ENCODE data around the gene CALML6. TPM values are rescaled to one million over a fixed set of nuclear protein-coding genes. Genes with fewer than 3 reads are reported as not detected.

CALML6 gene
- total and polyA plus RNA-seq, 8 donors, result 0.39 to 4.4 (median 1.1) TPM

DNA sequence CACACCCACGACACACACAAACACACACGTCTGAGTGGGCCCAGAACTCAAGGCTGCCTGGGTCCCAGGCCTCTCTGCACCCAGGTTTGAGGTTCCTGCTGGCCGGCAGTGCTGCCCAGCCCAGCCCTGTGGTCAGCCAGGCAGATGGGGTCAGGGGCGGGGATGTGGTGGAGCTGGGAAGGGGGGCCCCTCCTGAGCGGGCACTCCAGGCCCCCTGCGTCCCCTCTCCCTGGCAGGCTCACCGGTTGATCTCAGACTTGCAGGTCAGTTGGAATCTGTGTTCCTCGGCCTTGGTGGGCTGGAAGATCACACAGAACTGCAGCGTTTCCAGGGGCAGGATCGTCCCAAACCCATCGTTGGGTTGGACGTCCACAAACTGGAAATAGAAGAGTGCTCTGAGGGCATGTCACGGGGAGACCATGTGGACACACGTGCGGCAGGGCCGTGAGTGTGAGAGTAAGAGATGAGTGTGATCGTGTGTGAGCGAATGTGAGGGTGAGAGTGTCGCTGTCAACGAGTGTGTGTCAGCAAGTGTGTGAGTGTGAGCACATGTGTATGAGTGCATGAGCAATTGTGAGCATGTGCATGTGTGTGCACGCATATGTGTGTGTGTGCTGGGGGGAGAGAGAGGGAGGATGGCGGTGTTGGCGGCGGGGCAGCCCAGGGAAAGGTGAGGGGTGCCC is 23.7 kb downstream of the CALML6 start:
- Histone ChIP-seq H3K36me3 (no peaks in the 10 kb centered on the region), H3K27ac (no peak overlapping the region), H3K4me3 (no peak overlapping the region), H3K4me1 (no peaks in the 10 kb centered on the region), H3K9me3 (no peaks in the 10 kb centered on the region), H3K27me3 (no peaks in the 10 kb centered on the region)
- TF ChIP-seq, protein P1, sequence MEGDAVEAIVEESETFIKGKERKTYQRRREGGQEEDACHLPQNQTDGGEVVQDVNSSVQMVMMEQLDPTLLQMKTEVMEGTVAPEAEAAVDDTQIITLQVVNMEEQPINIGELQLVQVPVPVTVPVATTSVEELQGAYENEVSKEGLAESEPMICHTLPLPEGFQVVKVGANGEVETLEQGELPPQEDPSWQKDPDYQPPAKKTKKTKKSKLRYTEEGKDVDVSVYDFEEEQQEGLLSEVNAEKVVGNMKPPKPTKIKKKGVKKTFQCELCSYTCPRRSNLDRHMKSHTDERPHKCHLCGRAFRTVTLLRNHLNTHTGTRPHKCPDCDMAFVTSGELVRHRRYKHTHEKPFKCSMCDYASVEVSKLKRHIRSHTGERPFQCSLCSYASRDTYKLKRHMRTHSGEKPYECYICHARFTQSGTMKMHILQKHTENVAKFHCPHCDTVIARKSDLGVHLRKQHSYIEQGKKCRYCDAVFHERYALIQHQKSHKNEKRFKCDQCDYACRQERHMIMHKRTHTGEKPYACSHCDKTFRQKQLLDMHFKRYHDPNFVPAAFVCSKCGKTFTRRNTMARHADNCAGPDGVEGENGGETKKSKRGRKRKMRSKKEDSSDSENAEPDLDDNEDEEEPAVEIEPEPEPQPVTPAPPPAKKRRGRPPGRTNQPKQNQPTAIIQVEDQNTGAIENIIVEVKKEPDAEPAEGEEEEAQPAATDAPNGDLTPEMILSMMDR (IDR thresholded peaks at IDR 0.05), result no peak
- 70 to 77% methylated on average over 24 of the region's 24 CpGs for WGBS, 2 donors
- DNase-seq (peak in 1 of 6 donors; percentile 34), ATAC-seq (no peak), FAIRE-seq (no peak)
- intact Hi-C loops (cut with DNase I), result no loop called here

DNA sequence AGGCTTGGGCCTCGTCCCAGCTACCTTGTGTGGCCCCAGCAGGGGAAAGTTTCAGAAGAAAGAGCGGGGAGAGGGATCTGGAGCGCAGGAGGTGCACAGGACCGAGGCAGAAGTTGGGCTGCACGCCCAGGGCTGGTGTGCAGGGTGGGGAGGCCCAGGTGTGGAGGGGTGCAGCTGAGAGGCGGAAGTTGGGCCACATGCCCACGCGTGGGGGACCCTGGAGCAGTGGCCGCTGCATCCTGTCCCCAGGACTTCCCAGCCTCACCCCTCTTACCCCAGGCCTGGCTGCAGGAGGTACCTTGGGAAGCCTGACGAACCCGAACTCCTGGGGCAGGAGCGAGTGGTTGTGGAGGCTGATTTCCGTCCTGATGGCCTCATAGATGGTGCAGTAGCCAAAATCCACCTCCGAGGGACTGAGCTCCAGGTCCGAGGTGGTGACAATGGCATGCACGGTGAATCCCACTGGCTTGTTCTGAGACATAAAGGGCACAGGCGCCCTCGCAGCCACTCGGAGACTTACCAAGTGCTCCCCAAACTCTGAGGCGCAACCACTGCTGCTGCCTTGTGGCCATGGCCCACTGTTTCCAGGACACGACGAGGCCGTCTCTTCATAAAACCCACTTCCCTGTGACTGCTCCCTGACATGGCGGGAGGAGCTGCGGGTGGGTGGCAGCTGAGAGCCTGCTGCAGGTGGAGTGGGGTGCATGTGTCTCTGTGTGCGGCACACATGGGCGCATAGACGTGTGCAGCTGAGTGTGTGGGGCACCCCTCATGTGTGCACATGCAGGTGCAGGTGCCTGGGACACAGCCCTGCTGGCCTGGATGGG is 24.4 kb downstream of the CALML6 start:
- no peaks in the 10 kb centered on the region for H3K36me3 ChIP-seq
- peaks cover 0 to 3% (median 0%) of the 10 kb centered on the region in 3 donors for H3K4me1 ChIP-seq
- H3K4me3 ChIP-seq, result no peak overlapping the region
- WGBS, 2 donors, result 80 to 89% methylated on average over 24 to 28 of the region's 28 CpGs
- TF ChIP-seq, protein P1 (IDR thresholded peaks at IDR 0.05), result no peak
- intact Hi-C loops (cut with DNase I), result loop anchor here in 2 of 3 donors (5.0 kb wide), 2 partner anchors 103 to 108 kb away; no protein-coding TSS in a partner anchor
- no peak for FAIRE-seq
- no peaks in the 10 kb centered on the region for H3K27me3 ChIP-seq
- no peak overlapping the region for H3K27ac ChIP-seq
- no peak for ATAC-seq
- peak in 1 of 6 donors; percentile 53 for DNase-seq
- no peaks in the 10 kb centered on the region for H3K9me3 ChIP-seq

DNA sequence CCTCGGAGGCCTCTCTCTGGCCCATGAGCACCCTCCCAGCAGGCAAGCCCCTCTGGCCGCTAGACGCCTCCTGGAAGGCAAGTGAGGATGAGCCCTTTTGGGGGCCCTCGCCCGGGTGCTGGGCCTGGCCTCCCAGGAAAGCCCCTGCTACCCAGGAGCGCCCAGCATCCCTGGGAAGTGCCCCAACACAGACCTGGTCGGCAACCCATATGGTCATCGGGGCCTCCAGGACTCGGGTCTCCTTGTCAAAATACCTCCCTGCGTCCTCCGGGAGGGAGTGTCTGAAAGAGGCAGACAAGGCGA is 25.0 kb downstream of the CALML6 start:
- no peak for DNase-seq
- peaks cover 0 to 3% (median 0%) of the 10 kb centered on the region in 3 donors for H3K4me1 ChIP-seq
- H3K27ac ChIP-seq, result no peak overlapping the region
- TF ChIP-seq, protein P1 (IDR thresholded peaks at IDR 0.05), result no peak
- H3K9me3 ChIP-seq, result no peaks in the 10 kb centered on the region
- intact Hi-C loops (cut with DNase I), result loop anchor here in 2 of 3 donors (5.0 kb wide), 2 partner anchors 102 to 107 kb away; no protein-coding TSS in a partner anchor
- no peak for FAIRE-seq
- no peaks in the 10 kb centered on the region for H3K27me3 ChIP-seq
- 73 to 85% methylated on average over 12 of the region's 12 CpGs for WGBS, 2 donors
- H3K36me3 ChIP-seq, result no peaks in the 10 kb centered on the region
- ATAC-seq, result no peak
- no peak overlapping the region for H3K4me3 ChIP-seq

DNA sequence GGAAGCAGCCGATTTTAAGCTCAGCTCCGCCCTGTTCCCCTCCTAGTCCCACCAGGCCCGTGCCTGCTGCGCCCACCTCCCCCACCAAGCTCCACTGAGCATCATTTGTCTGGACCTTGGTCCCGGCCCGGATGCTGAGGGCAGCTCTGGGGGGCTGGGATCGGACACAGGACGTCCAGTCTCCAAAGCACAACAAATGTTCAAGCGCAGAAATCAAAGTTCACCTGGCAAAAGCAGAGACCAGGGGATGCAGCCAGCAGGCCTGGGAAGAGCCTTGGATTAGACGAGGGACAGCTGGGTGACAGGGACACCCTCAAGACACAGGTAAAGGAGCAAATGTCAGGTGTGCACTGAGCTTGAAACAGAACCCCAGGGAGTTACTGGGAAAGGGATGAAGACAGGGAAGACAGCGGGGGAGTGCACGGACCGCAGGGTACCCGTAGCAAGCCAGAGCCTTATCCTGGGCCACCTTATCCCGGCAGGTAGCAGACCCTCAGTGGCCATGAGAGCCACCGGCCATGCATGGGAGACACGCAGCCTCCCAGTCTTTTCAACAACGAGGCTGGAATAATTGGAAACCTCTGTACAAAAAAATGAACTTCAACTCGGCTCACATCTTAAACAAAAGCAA is 26.3 kb downstream of the CALML6 start:
- H3K36me3 ChIP-seq, result no peaks in the 10 kb centered on the region
- no peak for FAIRE-seq
- 62 to 72% methylated on average over 19 of the region's 19 CpGs for WGBS, 2 donors
- peaks cover 0 to 3% (median 0%) of the 10 kb centered on the region in 3 donors for H3K4me1 ChIP-seq
- DNase-seq, result peak in 1 of 6 donors; percentile 45
- no peak overlapping the region for H3K27ac ChIP-seq
- H3K4me3 ChIP-seq, result no peak overlapping the region
- no peaks in the 10 kb centered on the region for H3K9me3 ChIP-seq
- no peak for ATAC-seq
- TF ChIP-seq, protein P1 (IDR thresholded peaks at IDR 0.05), result no peak
- H3K27me3 ChIP-seq, result no peaks in the 10 kb centered on the region
- intact Hi-C loops (cut with DNase I), result loop anchor here in 2 of 3 donors (5.0 kb wide), 2 partner anchors 101 to 106 kb away; no protein-coding TSS in a partner anchor
